Activated CD4-positive, alpha-beta T cell treated with anti-CD3 and anti-CD28 coated beads for 1 hour (primary cell): Measurements from ENCODE around the gene TSC1.

ENCODE experiments used
- DNase-seq: peaks from one replicate; pipeline ENCODE4 v3.0.0-alpha.2; 2020

TSC1 gene

DNA sequence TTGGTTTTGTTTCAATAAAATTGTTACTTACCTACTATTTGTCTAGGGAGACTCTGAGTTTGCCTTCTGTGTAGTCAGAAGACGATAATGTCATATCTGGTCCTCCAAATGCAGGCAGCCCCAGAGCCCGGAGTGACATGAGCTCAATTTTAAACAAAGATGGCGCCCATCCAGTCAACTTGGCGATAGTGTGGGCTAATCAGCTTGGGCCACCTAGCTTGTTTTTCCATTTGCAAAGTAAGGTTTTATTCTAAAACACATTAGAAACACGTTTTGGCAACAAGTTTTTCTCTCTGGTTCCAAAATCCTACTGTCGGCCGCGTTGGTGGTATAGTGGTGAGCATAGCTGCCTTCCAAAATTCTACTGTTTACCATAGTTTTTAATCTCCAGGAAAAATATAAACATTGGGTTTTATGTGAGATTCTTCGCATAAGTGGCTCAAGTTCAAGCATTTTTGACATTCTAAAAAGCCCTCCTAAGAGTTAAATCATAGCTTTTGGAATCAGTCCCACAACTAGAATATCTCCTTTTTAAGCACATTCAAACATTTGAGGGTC lies 13.2 kb downstream of the TSC1 start:
- no peak for DNase-seq

- no peak for DNase-seq
These were observed 16.7 kb downstream of the TSC1 start for GRCh38 chr9:132927704-132928103.

DNA sequence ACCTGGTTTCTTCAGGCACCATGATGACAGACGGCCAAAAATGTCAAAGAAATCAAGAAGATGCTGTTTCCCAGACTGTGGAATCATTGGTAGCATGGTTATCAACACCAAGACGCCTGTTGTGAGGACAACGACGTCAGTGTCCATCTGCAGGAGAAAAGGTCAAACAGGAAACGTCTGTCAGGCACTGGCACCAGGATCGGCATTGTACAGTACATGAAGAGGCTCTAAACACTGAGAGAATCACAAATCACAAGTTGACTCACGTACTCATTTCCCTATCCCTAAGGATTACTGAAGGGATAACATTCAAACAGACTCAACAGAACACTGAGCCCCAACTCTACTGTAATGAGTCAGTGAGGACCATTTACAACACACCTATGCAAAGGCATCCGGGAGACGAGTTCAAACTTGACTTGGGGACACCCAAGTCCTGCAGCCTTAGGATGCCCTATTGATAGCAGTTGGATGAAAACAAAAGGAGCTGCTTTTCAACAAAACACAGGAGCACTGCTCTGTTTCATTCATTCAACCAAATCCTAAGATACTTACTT lies 21.0 kb downstream of the TSC1 start:
- no peak for DNase-seq

DNA sequence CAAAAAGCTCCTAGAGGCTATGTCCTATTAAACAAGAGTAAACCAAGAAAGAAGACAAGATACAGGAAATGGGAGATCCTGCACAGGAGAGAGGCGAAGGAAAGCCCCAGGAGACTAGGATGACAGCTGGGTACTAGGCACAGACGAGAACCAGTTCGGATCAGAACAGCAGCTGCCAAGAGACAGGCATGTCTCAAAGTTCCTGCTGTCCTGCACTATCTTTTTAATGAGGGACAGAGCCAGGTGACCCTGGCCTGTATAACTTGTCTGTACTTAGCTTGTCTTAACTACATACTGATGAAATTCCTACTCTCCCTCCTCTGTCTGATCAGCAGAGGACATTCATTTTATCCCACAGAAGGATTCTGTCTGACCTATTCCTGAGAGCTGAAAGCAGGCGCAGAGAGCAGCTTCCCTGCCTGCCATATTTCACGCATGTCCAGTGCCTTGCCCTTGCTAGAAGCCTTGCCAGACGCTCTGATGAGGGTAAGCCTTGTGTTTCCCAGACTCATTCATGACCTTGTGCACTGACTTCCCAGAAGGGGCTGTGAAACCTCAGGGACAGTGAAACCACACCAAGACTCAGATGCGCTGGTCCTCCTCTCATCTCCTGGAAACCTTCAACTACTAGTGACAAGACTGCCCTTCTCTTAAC lies 24.7 kb downstream of the TSC1 start:
- DNase-seq: no peak

DNA sequence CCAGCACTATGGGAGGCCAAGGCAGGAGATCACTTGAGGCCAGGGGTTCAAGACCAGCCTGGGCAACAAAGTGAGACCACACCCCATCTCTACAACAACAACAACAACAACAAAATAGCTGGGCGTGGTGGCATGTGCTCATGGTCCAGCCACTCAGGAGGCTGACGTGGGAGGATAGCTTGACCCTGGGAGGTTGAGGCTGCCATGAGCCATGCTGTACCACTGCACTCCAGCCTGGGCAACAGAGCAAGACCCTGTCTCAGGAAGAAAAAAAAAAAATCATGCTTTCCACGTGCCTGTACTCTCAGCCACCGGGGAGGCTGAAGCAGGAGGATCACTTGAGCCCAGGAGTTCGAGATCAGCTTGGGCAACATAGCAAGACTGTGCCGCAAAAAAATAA lies 29.5 kb downstream of the TSC1 start:
- no peak for DNase-seq

DNA sequence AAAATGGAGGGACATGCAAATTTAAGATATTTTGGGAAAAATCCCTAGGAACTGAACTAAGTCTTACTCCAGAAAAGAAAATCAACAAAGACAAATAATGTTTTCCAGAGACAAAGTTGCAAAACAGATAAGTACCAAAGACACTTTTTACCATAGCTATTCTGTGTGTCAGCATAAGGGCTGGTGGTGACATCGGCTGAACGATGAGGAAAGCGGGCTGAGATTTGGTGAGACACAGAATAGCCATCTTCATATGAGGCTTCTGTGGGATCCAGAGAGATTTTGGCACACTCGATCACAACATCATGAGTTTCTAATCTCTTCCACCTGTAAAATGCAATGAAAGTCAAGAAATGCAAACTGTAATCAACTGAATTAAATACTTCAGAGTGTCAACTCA lies 32.3 kb downstream of the TSC1 start:
- DNase-seq: no peak

GRCh38 chr9:132910376-132910775 lies 34.0 kb downstream of the TSC1 start:
- DNase-seq: no peak

DNA sequence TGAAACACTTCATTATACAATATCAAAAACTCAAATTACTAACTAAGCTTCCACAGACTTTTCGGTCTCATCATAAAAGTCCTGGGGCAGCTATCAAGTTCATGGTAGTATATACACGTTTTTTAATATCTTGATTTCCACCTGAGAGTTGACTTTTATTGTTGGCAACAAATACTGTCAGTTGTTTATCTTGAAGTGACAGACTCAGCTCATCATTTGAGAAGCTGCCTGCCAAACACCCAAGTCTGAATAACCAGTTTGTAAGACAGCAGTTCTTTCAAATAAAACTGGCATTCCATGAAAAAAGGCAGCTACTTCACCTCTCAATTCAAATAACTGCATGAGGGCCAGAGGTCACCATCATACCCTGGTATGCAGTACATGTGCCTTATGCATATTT lies 35.1 kb downstream of the TSC1 start:
- DNase-seq: no peak

DNA sequence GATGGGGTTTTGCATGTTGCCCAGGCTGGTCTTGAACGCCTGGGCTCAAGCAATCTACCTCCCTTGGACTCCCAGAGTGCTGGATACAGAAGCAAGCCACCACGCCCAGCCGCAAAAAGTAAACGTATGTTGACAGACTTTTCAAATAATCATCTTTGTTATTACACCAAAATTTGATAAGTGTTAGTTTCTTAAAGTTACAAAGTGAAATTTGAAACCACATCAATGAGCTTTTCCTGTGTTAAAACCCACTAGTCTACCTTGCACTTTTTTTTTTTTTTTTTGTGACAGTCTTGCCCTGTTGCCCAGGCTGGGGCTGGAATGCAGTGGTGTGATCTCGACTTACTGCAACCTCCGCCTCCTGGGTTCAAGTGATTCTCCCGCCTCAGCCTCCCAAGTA lies 35.8 kb downstream of the TSC1 start:
- DNase-seq: no peak

DNA sequence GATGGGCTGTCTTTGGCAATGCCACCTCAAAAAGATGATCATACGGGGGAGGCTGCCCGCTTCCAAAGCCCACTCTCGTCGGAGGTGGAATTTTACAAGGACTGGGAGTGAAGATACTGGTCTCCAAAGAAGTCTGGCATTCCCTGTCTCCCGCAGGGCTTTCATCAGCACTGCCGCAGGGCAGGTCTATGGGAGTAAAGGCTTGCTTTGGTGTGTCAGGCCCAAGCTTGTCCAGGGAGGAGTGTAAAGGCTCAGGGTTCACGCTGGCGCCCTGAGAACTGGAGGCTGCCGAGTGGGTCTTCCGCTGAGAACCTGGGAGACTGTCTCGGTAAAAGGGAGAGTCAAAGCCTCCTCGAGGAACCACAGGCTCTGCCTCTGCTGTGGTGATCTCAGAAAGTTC lies 38.7 kb downstream of the TSC1 start:
- DNase-seq: no peak

GRCh38 chr9:132903574-132904492 lies 40.6 kb downstream of the TSC1 start:
- DNase-seq: no peak

- DNase-seq: peak; percentile 56
These were observed 42.3 kb downstream of the TSC1 start for GRCh38 chr9:132901858-132902831.

DNA sequence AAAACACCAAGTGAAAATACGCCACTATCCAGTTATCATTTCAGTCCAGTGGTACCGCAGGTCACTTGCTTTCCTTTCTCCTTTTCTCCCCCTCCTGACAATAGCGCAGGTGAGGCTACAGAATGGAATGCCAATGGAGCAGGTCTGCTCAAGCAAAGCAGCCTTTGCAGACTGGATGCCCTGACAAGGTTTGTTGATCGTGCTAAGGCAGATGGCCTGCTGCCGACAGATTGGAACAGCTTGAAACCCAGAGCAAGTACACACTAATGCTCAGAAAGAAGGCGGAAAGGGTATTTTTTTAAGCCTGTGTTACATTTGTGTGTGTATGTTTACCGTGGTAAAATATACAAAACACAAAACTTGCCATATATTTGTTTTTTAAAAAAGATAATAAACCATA lies 46.4 kb downstream of the TSC1 start:
- DNase-seq: no peak

- no peak for DNase-seq
These were observed 47.5 kb downstream of the TSC1 start for GRCh38 chr9:132896906-132897305.

- no peak for DNase-seq
These were observed 48.2 kb downstream of the TSC1 start for GRCh38 chr9:132896264-132896663.

DNA sequence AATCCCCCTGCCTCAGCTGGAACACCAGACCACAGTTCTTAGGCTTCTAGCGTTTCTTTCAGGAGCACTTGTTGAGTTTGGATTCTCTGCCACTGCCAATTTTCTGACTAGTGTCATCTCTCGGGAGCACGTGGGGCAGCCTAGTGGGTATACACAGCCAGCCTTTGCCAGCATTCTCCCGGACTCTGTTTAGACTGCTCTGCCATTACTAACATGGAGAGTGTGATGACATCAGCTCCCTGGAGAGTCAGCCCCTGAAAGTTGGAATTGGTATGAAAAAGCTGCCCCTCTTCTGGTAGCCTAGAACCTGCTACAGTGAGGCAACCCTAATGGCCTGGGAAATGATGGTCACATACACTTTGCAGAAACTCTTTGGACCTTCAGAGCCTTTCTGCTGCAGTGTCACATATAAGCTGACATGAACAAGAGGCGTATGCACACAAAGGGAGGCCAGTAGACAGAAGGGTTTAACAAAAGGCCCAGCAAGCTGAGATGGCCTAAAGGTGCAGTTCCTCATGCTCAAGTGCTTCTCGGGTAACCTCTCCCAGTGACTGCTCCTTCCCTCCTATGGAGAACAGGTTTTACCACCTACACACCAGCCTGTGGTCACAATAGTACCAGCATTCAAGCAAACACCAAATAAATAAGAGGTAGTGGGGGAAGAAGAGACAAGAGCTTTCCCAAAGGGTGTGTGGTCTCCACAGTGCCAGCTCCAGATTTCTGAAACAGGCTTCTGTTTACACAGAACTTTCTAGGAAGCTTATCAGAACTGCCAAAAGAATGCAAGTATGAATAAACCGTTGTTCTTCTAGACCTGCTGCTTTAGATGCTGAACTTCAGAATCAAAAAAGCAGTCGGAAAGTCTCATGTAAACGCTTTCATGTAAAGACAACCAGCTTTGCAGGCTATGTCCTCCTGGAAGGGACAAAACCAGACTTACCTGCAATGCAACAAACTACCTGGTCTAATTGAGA lies 49.3 kb downstream of the TSC1 start:
- DNase-seq: no peak

DNA sequence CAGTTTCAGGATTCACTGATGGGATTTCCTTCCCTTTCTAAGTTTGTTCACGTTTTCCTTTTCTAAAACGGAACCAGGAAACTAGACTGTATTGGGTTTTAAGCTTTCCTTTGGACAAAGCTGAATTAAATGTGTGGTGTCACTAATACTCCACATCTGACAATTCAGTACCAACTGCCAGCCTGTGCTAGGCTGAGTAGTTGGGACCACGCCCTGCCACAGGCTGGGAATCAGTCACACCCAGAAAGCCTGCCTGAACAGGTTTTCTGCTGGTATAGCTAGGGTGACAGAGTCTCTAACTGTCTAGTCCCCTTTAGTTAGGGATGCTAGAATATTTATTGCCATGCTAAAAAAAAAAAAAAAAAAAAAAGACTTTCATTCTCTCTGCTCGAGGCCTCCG lies 50.1 kb downstream of the TSC1 start:
- no peak for DNase-seq

- no peak for DNase-seq
These were observed 52.0 kb downstream of the TSC1 start for GRCh38 chr9:132892400-132892799.

DNA sequence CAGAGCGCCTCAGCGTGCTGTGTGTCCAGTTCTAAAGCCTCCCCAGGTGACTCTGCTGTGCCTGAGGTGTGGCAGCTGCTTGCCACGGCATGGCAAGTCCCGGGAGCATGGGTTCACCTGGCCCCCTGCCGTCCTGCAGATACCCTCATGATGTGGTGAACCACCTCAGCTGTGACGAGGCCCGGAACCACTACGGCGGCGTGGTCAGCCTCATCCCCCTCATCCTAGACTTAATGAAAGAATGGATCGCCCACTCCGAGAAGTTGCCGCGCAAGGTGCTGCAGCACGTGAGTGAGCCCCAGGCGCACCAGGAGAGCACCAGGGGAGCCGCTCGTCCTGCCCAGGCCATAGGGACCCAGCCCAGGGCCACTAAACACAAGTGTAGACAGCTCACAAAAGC lies 56.3 kb downstream of the TSC1 start:
- no peak for DNase-seq

DNA sequence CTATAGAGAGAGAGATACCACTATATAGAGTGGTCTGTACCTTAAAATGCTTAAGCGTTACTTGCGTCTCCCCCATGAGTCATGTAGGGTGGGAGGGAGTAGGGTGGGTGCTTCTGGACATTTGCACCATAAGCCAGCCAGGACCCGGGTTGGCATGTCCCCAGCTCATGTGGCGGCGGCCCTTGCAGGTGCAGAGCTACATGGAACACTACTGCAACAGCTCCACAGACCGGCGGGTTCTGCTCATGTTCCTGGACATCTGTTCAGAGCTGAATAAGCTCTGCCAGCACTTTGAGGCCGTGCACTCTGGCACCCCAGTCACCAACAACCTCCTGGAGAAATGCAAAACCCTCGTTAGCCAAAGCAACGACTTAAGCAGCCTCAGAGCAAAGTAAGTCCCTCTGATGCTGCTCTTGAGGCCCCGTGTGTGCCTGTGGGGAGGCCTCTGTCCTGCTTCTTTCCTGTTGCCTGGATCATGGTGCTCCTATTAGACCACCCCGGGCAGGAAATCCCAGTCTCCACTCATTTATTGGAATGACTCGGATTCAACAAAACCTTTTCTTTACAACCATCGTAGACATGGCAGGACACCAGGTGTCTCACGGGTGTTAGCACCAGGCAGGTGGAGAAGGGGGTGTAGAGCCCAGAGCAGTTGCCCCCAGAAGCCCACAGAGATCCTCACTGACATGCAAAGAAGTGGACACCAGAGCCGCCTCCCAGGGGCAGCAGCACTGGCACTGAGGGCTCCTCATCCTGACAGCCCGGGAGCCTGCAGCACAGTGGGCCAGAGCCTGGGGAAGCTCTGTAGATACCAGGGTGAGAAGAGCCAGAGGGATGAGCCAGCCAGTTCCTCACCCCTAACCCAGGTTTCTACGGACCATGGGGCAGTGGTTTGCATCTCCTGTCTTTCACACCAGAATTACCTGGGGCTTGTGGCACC lies 57.0 kb downstream of the TSC1 start:
- no peak for DNase-seq
